Measurements from ENCODE around the gene PTPRN2.

DNA sequence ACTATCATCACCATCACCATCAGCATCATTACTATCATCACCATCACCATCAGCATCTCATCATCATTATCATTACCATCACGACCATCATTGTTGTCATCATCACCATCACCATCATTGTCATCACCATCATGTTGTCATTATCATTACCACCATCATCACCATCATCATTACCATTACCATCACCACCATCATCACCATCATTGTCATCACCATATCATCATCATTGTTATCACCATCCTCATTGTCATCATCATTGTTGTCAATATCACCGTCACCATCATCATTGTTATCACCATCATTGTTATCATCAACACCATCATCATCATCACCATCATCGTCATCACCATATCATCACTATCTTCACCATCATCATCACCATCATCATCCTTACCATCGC, 124.3 kb downstream of the PTPRN2 start:
- TF ChIP-seq, protein P1, sequence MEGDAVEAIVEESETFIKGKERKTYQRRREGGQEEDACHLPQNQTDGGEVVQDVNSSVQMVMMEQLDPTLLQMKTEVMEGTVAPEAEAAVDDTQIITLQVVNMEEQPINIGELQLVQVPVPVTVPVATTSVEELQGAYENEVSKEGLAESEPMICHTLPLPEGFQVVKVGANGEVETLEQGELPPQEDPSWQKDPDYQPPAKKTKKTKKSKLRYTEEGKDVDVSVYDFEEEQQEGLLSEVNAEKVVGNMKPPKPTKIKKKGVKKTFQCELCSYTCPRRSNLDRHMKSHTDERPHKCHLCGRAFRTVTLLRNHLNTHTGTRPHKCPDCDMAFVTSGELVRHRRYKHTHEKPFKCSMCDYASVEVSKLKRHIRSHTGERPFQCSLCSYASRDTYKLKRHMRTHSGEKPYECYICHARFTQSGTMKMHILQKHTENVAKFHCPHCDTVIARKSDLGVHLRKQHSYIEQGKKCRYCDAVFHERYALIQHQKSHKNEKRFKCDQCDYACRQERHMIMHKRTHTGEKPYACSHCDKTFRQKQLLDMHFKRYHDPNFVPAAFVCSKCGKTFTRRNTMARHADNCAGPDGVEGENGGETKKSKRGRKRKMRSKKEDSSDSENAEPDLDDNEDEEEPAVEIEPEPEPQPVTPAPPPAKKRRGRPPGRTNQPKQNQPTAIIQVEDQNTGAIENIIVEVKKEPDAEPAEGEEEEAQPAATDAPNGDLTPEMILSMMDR (IDR thresholded peaks at IDR 0.05): no peak
- TF ChIP-seq ZFX (IDR thresholded peaks at IDR 0.05; ENCODE audit: borderline replicate concordance): no peak
